Erythroblast (primary cell): ENCODE measurements around the gene KPNB1.

ENCODE experiments used
- DNase-seq, 2 experiments: peaks; one replicate each; lab custom pipeline; 2025; lab: John Stamatoyannopoulos, UW
- GATA1 ChIP-seq: IDR thresholded peaks from 2 replicates; pipeline ENCODE4 v1.6.1; 2011; ENCODE audit warnings: low read depth, mild to moderate bottlenecking, control low read depth, low read length, moderate library complexity
- POLR2A ChIP-seq: IDR thresholded peaks from 2 replicates; pipeline ENCODE4 v1.6.1; 2011; ENCODE audit warnings: mild to moderate bottlenecking, low read length

The KPNB1 gene

GRCh38 chr17:47720754-47721533 is 71.2 kb downstream of the KPNB1 start:
- TF ChIP-seq POLR2A = no peak
- DNase-seq = no peak

GRCh38 chr17:47721725-47722124 is 72.0 kb downstream of the KPNB1 start:
- DNase-seq = no peak
- TF ChIP-seq POLR2A = no peak
- no peak for TF ChIP-seq GATA1

- TF ChIP-seq GATA1 (no peak), POLR2A (no peak)
- no peak for DNase-seq
Measured at GRCh38 chr17:47724705-47725104, 75.0 kb downstream of the KPNB1 start.

GRCh38 chr17:47725446-47726111 is 75.9 kb downstream of the KPNB1 start:
- DNase-seq = no peak
- no peak for TF ChIP-seq POLR2A
- no peak for TF ChIP-seq GATA1

- TF ChIP-seq POLR2A = no peak
- no peak for TF ChIP-seq GATA1
- no peak for DNase-seq
Measured at GRCh38 chr17:47726796-47727703, 77.3 kb downstream of the KPNB1 start.

GRCh38 chr17:47727704-47728036 is 78.0 kb downstream of the KPNB1 start:
- DNase-seq = no peak
- TF ChIP-seq GATA1 = no peak
- TF ChIP-seq POLR2A = no peak

- no peak for TF ChIP-seq POLR2A
- DNase-seq = no peak
Measured at GRCh38 chr17:47728214-47728877, 78.6 kb downstream of the KPNB1 start.

- no peak for DNase-seq
- TF ChIP-seq POLR2A = no peak
Measured at GRCh38 chr17:47729476-47729875, 79.8 kb downstream of the KPNB1 start.

- no peak for DNase-seq
- no peak for TF ChIP-seq POLR2A
- TF ChIP-seq GATA1 = no peak
Measured at GRCh38 chr17:47730681-47731080, 81.0 kb downstream of the KPNB1 start.

GRCh38 chr17:47731396-47731795 is 81.7 kb downstream of the KPNB1 start:
- no peak for DNase-seq
- no peak for TF ChIP-seq POLR2A
- TF ChIP-seq GATA1 = no peak

- DNase-seq = no peak
- no peak for TF ChIP-seq POLR2A
- TF ChIP-seq GATA1 = no peak
Measured at GRCh38 chr17:47732399-47733046, 82.8 kb downstream of the KPNB1 start.

- peak; percentile 54 to 66 for DNase-seq
- no peak for TF ChIP-seq POLR2A
- no peak for TF ChIP-seq GATA1
Measured at GRCh38 chr17:47733047-47733673, 83.4 kb downstream of the KPNB1 start, which contains the start of gene TBX21. TBX21 (plus strand) TSS chr17:47733236; CDS start chr17:47733455, 219 bp downstream.
